Measurements from ENCODE around the gene ERICH6B. TPM values are rescaled to one million over a fixed set of nuclear protein-coding genes. Genes with fewer than 3 reads are reported as not detected.

Gene ERICH6B
- total RNA-seq, 2 experiments from 2014 or later = not detected

- ChIA-PET POLR2A (no interaction called here), CTCF (no interaction called here)
- no peak for DNase-seq
- intact Hi-C loops (cut with micrococcal nuclease) = no loop called here
- H3K27me3 Mint-ChIP-seq = no peaks in the 10 kb centered on the region
- peaks cover 17% of the 10 kb centered on the region for H3K36me3 Mint-ChIP-seq (ENCODE audit: low read depth)
- TF ChIP-seq CTCF (IDR thresholded peaks at IDR 0.05) = no peak
- H3K27ac Mint-ChIP-seq = peak overlapping the region; percentile 42
- no peak for ATAC-seq
- no peak overlapping the region for H3K4me3 Mint-ChIP-seq
- H3K4me1 Mint-ChIP-seq (ENCODE audit: low read depth) = no peaks in the 10 kb centered on the region
- H3K9me3 Mint-ChIP-seq = no peaks in the 10 kb centered on the region
Observed at GRCh38 chr13:45529758-45530157, 85.8 kb downstream of the ERICH6B start.

DNA sequence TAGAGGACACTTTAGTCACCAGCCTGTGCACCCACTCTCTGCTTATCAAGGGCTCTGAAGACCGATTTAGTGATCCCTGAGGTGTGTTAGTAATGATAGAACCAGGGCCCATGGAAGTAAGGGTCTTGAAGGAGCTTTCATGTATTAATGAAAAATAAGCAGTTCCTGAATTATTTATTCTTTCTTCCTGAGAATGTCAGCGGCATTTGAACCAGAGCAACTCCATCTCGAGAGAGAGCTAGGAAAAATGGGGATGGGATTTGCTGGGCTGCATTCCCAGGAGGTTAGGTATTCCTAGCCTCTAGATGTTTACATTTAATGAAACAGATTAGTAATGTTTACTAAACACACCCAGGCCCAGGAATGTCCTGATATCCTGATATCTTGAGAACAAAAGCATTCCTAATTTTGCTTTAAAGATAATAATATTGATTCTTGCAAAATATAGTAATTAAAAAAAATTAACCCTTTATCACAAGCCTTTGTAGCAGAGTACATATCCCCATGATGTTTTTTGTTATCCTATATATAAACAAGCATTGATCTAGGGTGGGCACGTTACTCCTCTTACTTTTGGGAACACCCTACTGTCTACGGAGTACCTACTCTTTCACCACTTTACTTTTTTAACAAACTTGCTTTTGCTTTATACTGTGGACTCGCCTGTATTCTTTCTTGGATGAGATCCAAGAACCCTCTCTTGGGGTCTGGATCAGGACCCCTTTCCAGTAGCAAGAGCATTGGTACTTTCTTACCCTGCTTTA is 87.7 kb downstream of the ERICH6B start:
- DNase-seq (no peak), ATAC-seq (no peak)
- no peaks in the 10 kb centered on the region for H3K27me3 Mint-ChIP-seq
- no peak for TF ChIP-seq CTCF (IDR thresholded peaks at IDR 0.05)
- H3K9me3 Mint-ChIP-seq = no peaks in the 10 kb centered on the region
- CTCF ChIA-PET = no interaction called here
- H3K4me3 Mint-ChIP-seq = no peak overlapping the region
- H3K4me1 Mint-ChIP-seq (ENCODE audit: low read depth) = no peaks in the 10 kb centered on the region
- POLR2A ChIA-PET = no interaction called here
- intact Hi-C loops (cut with micrococcal nuclease) = no loop called here
- no peak overlapping the region for H3K27ac Mint-ChIP-seq
- peaks cover 19% of the 10 kb centered on the region for H3K36me3 Mint-ChIP-seq (ENCODE audit: low read depth)

- H3K27me3 Mint-ChIP-seq = no peaks in the 10 kb centered on the region
- DNase-seq (no peak), ATAC-seq (no peak)
- peaks cover 24% of the 10 kb centered on the region for H3K4me1 Mint-ChIP-seq (ENCODE audit: low read depth)
- peaks cover 39% of the 10 kb centered on the region for H3K36me3 Mint-ChIP-seq (ENCODE audit: low read depth)
- no peak overlapping the region for H3K4me3 Mint-ChIP-seq
- H3K27ac Mint-ChIP-seq = peak overlapping the region; percentile 4
- no peak for TF ChIP-seq CTCF (IDR thresholded peaks at IDR 0.05)
- intact Hi-C loops (cut with micrococcal nuclease) = no loop called here
- H3K9me3 Mint-ChIP-seq = no peaks in the 10 kb centered on the region
- POLR2A ChIA-PET = no interaction called here
- CTCF ChIA-PET = no interaction called here
Observed at GRCh38 chr13:45522571-45522970, 93.0 kb downstream of the ERICH6B start.

GRCh38 chr13:45521297-45521696 is 94.2 kb downstream of the ERICH6B start:
- no peaks in the 10 kb centered on the region for H3K9me3 Mint-ChIP-seq
- no peak for DNase-seq
- no peak for ATAC-seq
- H3K4me3 Mint-ChIP-seq = no peak overlapping the region
- ChIA-PET CTCF (no interaction called here), POLR2A (interaction anchor here (0.6 kb wide), 1 partner anchor 27 kb away, joined by 3 read pairs; no protein-coding TSS in a partner anchor)
- peaks cover 32% of the 10 kb centered on the region for H3K4me1 Mint-ChIP-seq (ENCODE audit: low read depth)
- peaks cover 45% of the 10 kb centered on the region for H3K36me3 Mint-ChIP-seq (ENCODE audit: low read depth)
- TF ChIP-seq CTCF (IDR thresholded peaks at IDR 0.05) = no peak
- peak overlapping the region; percentile 43 for H3K27ac Mint-ChIP-seq
- intact Hi-C loops (cut with micrococcal nuclease) = no loop called here
- no peaks in the 10 kb centered on the region for H3K27me3 Mint-ChIP-seq

DNA sequence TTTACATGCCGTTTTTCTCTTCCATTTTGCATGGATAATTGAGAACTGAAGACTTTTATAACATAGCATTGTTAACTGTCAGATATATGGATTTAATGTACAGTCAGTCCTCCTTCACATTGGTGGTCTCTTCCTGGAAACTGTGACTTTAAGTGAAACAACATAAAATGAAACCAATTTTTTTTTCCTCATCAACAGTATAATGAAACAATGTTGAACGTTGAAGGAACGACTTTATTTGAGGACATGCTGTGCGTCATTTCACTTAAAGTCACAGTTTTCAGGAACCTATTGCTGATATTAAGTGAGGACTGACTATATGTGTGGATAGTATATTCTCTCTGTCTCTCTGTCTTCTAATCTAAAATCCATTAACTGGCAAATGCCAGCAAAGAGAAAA is 96.0 kb downstream of the ERICH6B start:
- CTCF ChIA-PET = no interaction called here
- Mint-ChIP-seq H3K4me1 (ENCODE audit: low read depth) (peaks cover 40% of the 10 kb centered on the region), H3K27ac (peak overlapping the region; percentile 87), H3K9me3 (no peaks in the 10 kb centered on the region), H3K36me3 (ENCODE audit: low read depth) (peaks cover 39% of the 10 kb centered on the region), H3K4me3 (no peak overlapping the region), H3K27me3 (no peaks in the 10 kb centered on the region)
- peak; percentile 38 for ATAC-seq
- DNase-seq = no peak
- no peak for TF ChIP-seq CTCF (IDR thresholded peaks at IDR 0.05)
- intact Hi-C loops (cut with micrococcal nuclease) = loop anchor here (10.0 kb wide), 1 partner anchor 195 kb away; no protein-coding TSS in a partner anchor
- POLR2A ChIA-PET = no interaction called here
